ENCODE data around the gene EMX1. TPM values are rescaled to one million over a fixed set of nuclear protein-coding genes. Genes with fewer than 3 reads are reported as not detected.

Gene EMX1
- total and polyA plus RNA-seq, 2 of the 13 experiments (the other 11 are each of a cell fraction or from before 2014, with no cell fraction given) = 0.62 to 4.9 TPM

- TF ChIP-seq HDAC2 (CRISPR knock-in tag; IDR thresholded peaks at IDR 0.05) = peak; percentile 53
- TF ChIP-seq ZNF691 (CRISPR knock-in tag; IDR thresholded peaks at IDR 0.05; ENCODE audit: borderline replicate concordance, low read depth) = peak; percentile 72; the same call in 1 of the 2 replicates
- TF ChIP-seq SUZ12 (IDR thresholded peaks at IDR 0.05; ENCODE audit: low read depth, low read length) = no peak
- no peak for TF ChIP-seq TBP (CRISPR knock-in tag; IDR thresholded peaks at IDR 0.05)
- TF ChIP-seq ZBTB10 (CRISPR knock-in tag; IDR thresholded peaks at IDR 0.05; ENCODE audit: borderline replicate concordance) = peak; percentile 76; the same call in 1 of the 2 replicates
- no peak for TF ChIP-seq SP1 (IDR thresholded peaks at IDR 0.05)
- peak; percentile 73 for TF ChIP-seq SP1 (CRISPR knock-in tag; IDR thresholded peaks at IDR 0.05)
- no peak for TF ChIP-seq ARID3A (IDR thresholded peaks at IDR 0.05; ENCODE audit: low read depth, low read length)
- peak; percentile 76; the same call in 1 of the 2 replicates for TF ChIP-seq ESRRA (CRISPR knock-in tag; IDR thresholded peaks at IDR 0.05; ENCODE audit: low read depth)
- TF ChIP-seq FOXP1 (IDR thresholded peaks at IDR 0.05) = no peak
- TF ChIP-seq FOXP1 (CRISPR knock-in tag; IDR thresholded peaks at IDR 0.05) = no peak
- peak; percentile 58 for TF ChIP-seq PHF20 (CRISPR knock-in tag; IDR thresholded peaks at IDR 0.05)
- peak; percentile 86 for TF ChIP-seq KDM3A (CRISPR knock-in tag; IDR thresholded peaks at IDR 0.05; ENCODE audit: low read depth)
- no peak for TF ChIP-seq CBX2 (IDR thresholded peaks at IDR 0.05; ENCODE audit: low read depth, low read length)
- peak; percentile 98 for TF ChIP-seq CBX2 (CRISPR knock-in tag; IDR thresholded peaks at IDR 0.05; ENCODE audit: low read depth)
- TF ChIP-seq UBTF (CRISPR knock-in tag; IDR thresholded peaks at IDR 0.05) = peak; percentile 98
- TF ChIP-seq ZNF850 (CRISPR knock-in tag; conservative IDR thresholded peaks at IDR 0.05) = no peak
- no peak for TF ChIP-seq NPAS2 (CRISPR knock-in tag; IDR thresholded peaks at IDR 0.05; ENCODE audit: borderline replicate concordance)
- TF ChIP-seq RAD51 (IDR thresholded peaks at IDR 0.05; ENCODE audit: borderline replicate concordance) = no peak
- TF ChIP-seq IRF9 (CRISPR knock-in tag; IDR thresholded peaks at IDR 0.05; ENCODE audit: borderline replicate concordance) = peak; percentile 68; the same call in 1 of the 2 replicates
- peak; percentile 50; the same call in 1 of the 2 replicates for TF ChIP-seq MEF2D (CRISPR knock-in tag; IDR thresholded peaks at IDR 0.05)
- TF ChIP-seq SALL2 (CRISPR knock-in tag; IDR thresholded peaks at IDR 0.05) = no peak
Measured at GRCh38 chr2:72915907-72916742, 1.2 kb upstream of the EMX1 start (continued).

All from HepG2 (cell line).